GM13977 (cell line): Measurements from ENCODE around the gene KIF21B.

Source experiments
- DNase-seq: peaks from one replicate; pipeline ENCODE4 v3.0.0; 2012; ENCODE audit warnings: low spot score
- in situ Hi-C: fragments of 300-500 bp; cut with MboI; formaldehyde crosslinking; loops from one replicate; pipeline ENCODE4 v1.12.0; 2022; ENCODE audit warnings: low sequenced_read_pairs, low pct_unique_long_range_greater_than_20kb, mixed read lengths, inconsistent platforms; ENCODE audit not compliant: unreplicated experiment
- TF ChIP-seq, protein P1 (sequence below): IDR thresholded peaks from 2 replicates; pipeline ENCODE4 v1.5.1; 2012; ENCODE audit warnings: mild to moderate bottlenecking, control low read depth; ENCODE audit not compliant: insufficient read depth; ENCODE audit errors: extremely low read depth, missing control alignments

KIF21B gene

DNA sequence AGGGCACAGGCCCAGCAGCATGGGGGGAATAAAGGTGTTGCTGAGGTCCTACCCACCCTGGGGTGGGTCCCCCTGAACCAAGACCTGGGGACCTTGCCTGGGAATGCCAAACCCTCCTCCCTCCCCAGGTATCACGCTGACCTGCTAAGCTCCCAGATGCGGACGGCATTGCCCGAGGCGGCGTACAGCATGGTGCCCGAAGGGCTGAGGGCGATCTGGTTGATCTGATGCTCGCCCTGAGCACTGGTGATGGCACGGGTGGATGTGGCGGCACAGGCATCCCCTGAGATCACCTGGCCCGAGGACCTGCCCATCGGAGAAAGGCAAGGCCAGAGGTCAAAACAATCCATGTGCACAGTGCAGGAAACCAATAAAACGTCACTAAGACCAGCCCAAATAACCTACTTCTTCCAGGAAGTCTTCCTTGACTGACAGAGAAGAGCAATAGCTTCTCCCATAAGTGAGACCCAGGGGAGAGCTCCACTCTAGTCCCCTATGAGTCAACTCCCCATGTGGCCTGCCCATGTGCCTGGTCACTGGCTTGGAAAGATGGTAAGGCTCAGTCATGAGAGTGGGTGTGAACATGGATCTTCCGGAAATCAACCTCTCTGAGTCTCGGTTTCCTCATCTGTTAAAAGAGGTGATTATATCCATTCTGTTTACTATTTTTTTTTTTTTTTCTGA lies 46.3 kb downstream of the KIF21B start:
- in situ Hi-C loops = loop anchor here (5.0 kb wide), 1 partner anchor 65 kb away; no protein-coding TSS in a partner anchor

GRCh38 chr1:200976634-200977033 lies 46.9 kb downstream of the KIF21B start:
- no peak for DNase-seq
- in situ Hi-C loops = loop anchor here (5.0 kb wide), 1 partner anchor 66 kb away; no protein-coding TSS in a partner anchor
- TF ChIP-seq, protein P1, sequence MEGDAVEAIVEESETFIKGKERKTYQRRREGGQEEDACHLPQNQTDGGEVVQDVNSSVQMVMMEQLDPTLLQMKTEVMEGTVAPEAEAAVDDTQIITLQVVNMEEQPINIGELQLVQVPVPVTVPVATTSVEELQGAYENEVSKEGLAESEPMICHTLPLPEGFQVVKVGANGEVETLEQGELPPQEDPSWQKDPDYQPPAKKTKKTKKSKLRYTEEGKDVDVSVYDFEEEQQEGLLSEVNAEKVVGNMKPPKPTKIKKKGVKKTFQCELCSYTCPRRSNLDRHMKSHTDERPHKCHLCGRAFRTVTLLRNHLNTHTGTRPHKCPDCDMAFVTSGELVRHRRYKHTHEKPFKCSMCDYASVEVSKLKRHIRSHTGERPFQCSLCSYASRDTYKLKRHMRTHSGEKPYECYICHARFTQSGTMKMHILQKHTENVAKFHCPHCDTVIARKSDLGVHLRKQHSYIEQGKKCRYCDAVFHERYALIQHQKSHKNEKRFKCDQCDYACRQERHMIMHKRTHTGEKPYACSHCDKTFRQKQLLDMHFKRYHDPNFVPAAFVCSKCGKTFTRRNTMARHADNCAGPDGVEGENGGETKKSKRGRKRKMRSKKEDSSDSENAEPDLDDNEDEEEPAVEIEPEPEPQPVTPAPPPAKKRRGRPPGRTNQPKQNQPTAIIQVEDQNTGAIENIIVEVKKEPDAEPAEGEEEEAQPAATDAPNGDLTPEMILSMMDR = no peak

More for the DNA sequence above, 46.3 kb downstream of the KIF21B start:
- TF ChIP-seq, protein P1 = no peak
- no peak for DNase-seq

DNA sequence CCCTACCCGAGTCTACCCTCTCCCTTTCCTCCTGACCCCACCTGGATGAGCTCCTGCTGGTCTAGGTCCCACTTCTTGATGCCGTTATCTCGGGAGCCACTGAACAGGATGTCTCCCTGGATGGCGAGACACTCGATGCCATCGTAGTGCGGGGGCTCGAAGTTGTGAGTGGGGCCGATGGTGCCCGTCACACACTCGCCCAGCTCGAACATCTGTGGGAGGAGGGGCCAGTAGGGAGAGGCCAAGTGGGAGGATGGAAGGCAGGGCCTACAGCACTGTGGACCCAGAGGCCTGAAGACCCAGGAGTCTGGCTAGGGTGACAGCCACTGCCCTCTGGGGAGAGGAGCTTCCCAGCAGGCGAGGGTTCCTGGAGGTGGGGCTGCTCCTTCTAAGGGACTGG lies 48.1 kb downstream of the KIF21B start:
- TF ChIP-seq, protein P1 = no peak
- in situ Hi-C loops = loop anchor here (5.0 kb wide), 1 partner anchor 67 kb away; no protein-coding TSS in a partner anchor

GRCh38 chr1:200974711-200975110 lies 48.8 kb downstream of the KIF21B start:
- DNase-seq = no peak
- in situ Hi-C loops = loop anchor here (5.0 kb wide), 1 partner anchor 68 kb away; no protein-coding TSS in a partner anchor
- TF ChIP-seq, protein P1 = no peak

More for the DNA sequence above, 48.1 kb downstream of the KIF21B start:
- DNase-seq = no peak

DNA sequence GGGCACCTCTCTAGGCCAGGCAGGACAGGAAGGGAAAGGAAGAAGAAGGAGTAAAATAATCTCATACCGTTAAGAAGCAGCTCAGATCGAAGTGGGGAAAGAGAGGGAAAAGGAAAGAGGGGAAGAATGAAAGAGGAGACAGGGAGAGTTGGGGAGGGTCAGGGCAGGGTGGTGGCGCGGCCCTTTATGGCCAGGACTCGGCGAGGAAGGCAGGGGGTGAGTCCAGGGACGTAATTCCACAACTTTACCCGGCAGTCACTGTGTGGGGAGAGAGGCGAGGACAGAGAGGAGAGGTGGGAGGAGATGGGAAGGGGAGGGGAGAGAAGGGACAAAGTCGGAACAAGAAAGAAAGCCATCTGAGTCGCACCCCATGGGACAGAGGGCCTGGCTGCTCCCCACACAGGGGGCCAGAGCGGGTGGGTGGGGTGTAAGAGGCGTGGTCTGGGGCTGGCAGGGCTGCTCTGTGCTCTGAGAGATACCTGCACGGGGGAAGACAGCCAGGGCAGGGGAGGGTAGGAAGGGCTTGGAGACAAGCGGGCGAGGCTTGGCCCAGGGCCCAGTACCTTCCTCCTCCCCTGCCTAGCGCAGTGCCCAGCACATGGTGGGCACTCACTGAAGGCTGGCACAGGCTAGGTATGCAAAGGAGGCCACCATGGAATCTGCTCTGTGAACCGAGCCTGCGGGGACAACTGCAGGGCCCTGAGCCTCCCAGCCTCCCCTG lies 49.4 kb downstream of the KIF21B start:
- DNase-seq = no peak
- TF ChIP-seq, protein P1 = no peak
- in situ Hi-C loops = no loop called here

- TF ChIP-seq, protein P1 = no peak
- in situ Hi-C loops = no loop called here
- DNase-seq = no peak
These were observed 50.4 kb downstream of the KIF21B start for GRCh38 chr1:200972985-200973742.
